ENCODE measurements around the gene MVK.

The MVK gene

DNA sequence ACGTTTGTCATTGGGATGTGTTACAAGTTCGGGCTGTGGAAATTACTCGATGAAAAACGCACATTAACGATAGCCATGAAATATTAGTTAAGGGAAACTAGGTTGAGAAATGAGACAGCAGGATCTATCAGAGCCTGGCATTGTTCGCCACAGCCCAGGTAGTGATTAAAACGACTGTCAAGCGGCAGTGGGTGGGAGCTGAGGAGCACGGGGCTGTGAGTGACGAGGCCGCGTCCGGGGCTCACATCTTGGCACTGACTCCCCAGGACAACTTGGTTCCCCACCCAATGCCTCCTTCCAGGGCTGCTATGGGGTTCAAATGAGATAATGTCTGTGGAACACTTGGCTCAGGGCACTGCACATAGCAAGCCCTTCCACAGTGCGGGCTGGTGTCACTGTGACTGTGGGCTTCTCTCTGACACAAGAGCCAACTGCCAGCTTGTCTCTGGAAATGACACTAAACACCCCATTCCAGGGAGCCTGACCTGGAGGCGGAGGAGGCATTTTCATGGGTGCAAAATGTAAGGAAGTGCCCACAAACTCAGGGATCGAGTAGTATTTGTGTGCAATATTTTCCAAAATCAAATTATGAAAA, 19.6 kb upstream of the MVK start:
- no peak for DNase-seq (ENCODE audit: low spot score)

DNA sequence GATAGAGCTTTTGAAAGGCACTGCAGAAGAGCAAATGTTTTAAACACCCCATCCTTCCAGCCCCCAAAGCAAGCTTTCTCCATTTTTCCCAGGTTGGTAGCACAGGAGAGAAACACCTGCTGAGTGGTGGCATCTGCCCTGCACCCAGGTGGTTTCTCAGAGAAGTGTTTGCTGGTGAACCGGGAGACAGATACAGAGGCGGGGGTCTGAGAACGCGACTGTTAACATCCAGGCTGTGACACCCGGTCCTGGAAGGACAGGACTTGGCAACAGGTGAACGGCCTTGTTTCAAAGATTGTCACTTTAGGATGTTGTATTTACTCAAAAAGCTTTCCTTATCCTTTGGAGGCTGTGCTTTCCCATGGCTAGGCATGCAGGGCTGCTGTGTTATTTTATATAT, 18.8 kb upstream of the MVK start:
- TF ChIP-seq, protein P1, sequence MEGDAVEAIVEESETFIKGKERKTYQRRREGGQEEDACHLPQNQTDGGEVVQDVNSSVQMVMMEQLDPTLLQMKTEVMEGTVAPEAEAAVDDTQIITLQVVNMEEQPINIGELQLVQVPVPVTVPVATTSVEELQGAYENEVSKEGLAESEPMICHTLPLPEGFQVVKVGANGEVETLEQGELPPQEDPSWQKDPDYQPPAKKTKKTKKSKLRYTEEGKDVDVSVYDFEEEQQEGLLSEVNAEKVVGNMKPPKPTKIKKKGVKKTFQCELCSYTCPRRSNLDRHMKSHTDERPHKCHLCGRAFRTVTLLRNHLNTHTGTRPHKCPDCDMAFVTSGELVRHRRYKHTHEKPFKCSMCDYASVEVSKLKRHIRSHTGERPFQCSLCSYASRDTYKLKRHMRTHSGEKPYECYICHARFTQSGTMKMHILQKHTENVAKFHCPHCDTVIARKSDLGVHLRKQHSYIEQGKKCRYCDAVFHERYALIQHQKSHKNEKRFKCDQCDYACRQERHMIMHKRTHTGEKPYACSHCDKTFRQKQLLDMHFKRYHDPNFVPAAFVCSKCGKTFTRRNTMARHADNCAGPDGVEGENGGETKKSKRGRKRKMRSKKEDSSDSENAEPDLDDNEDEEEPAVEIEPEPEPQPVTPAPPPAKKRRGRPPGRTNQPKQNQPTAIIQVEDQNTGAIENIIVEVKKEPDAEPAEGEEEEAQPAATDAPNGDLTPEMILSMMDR (IDR thresholded peaks at IDR 0.05; ENCODE audit: extremely low read depth, missing control alignments) = no peak
- no peak for DNase-seq (ENCODE audit: low spot score)

More for the DNA sequence above, 19.6 kb upstream of the MVK start:
- TF ChIP-seq, protein P1 (IDR thresholded peaks at IDR 0.05; ENCODE audit: extremely low read depth, missing control alignments) = no peak

DNA sequence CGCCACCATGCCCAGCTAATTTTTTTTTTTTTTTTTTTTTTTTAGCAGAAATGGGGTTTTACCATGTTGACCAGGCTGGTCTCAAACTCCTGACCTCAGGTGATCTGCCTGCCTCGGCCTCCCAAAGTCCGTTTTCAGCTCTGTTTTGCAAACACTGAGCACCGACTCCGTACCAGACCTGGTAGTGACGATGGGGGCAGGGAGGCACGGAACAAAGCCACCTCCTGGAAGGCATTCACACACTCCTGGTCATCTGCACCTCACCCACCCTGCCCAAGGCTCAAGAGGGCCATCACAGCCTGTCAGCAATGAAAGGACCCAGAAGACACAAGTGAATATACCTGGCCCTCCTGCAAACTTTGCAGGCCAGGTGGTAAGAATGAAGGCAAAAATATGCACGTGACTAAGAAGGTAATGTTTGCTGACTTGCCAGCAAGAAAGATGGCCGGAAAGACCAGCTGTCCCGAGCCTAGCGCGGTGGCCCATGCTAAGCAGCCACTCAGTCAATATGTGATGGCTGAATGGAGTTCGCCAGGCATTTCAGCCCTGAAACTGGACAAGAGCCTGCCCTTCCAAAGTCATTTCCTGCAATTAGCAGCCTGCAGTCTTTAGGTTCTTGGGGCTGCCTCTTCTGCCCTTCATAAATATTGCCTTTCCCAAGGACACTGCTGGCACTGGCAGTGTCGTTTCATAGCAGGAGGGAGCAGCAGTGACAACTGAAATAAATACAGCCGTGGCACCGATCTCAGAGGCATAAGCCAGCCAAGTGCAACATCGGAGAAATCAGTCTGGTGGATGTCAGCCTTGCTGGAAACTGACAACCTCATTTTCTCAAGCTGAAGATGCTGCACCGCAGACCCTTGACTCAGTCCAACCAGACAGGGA, 17.9 kb upstream of the MVK start:
- TF ChIP-seq, protein P1 (IDR thresholded peaks at IDR 0.05; ENCODE audit: extremely low read depth, missing control alignments) = no peak
- DNase-seq (ENCODE audit: low spot score) = no peak

DNA sequence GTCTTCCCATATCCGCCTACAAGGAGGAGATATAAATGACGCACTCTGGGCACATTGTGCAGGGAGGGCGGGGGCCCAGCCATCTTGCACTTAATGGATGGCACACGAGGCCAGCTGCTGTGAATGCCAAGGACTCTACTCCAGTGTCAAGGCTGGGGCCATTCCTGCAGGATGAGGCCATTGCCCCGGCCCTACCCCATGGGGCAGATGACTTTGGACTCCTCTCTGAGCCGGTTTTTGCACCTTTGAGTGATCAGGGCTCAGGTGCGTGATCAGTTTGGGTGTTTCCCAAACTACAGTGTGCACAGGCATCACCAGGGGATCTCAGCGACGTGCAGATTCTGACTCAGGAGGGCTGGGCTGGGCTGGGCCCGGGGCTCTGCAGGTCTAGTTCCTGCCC, 16.4 kb upstream of the MVK start:
- TF ChIP-seq, protein P1 (IDR thresholded peaks at IDR 0.05; ENCODE audit: extremely low read depth, missing control alignments) = no peak
- DNase-seq (ENCODE audit: low spot score) = no peak

DNA sequence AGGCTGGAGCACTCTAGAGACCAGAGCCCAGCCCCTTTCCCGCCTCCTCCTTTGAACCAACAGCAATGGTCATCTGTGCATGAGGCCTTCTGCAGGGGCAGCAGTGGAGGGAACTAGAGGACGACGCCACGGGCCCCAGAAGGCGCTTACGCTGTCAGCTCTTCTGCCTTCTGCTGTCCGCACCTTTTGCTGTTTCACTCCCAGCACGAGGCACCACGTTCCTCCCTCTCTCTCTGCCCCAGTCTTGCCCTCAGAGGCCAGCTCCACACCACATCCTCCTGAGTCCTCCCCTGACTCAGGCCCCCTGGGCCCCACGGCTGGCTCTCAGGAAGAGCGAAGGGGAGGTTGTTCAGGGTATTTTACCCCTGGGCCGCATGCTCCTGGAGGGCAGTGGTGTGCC, 15.8 kb upstream of the MVK start:
- TF ChIP-seq, protein P1 (IDR thresholded peaks at IDR 0.05; ENCODE audit: extremely low read depth, missing control alignments) = no peak

DNA sequence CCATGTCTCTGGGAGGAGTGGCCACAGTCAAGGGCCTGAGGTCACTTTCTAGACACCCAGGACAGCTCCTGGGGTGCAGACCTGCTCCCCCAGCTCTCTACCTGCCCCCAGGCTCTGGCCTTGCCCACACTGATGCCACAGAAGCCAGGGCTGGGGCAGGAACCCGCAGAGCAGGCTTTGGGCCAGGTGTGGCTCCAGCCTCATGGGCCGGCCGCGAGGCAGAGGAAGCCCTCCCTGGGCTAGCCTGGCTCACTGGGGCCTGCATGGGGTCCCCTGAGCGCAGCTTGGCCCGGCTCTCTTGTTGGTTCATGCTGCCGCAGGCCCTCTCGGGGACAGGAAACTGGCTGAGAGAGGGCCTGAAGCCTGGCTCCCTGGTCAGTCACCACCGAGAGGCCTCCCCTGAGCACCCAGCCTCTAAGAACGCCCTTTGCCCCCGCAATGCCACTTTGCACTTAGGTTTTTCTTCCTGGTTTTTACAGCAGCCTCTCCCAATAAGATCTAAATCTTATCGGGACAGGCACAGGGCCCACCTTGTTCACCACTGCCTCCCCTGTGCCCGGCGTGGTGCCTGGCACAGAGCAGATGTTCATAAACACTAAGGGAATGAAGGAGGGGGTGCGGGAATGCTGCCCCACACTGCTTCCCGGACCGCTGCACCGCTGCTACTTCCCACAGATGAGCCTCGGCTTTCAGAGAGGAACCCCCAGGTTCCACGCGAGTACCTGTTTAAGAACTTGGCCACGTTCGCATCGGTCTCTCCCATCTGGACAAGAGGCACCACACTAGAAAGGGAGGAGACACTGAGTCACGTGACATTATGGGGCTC, 15.0 kb upstream of the MVK start:
- TF ChIP-seq, protein P1 (IDR thresholded peaks at IDR 0.05; ENCODE audit: extremely low read depth, missing control alignments) = no peak
- no peak for DNase-seq (ENCODE audit: low spot score)

More for the DNA sequence above, 15.8 kb upstream of the MVK start:
- no peak for DNase-seq (ENCODE audit: low spot score)

DNA sequence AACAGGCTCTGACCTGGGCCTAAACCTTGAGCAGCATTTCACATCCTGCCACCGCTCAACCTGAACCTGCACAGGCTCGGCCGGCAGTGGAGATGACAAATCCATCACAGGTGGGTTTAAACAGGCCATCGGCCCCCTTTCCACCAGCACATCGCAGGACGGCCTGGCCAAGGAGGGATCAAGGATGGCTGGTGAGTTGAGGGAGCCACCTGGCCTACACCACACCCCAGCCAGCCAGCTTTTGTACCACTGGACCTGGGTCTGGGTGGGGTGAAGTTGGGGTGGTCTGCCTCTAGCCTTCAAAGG, 14.4 kb upstream of the MVK start:
- TF ChIP-seq, protein P1 (IDR thresholded peaks at IDR 0.05; ENCODE audit: extremely low read depth, missing control alignments) = no peak
- no peak for DNase-seq (ENCODE audit: low spot score)

Data from GM20000 (cell line).